ENCODE data around the gene NRXN2.

- no peak for TF ChIP-seq CTCF (IDR thresholded peaks at IDR 0.05; ENCODE audit: low read depth, low read length, poor library complexity, severe bottlenecking)
- TF ChIP-seq EZH2phosphoT487 (IDR thresholded peaks at IDR 0.05; ENCODE audit: borderline replicate concordance, low read length) = no peak
These were observed 94.4 kb downstream of the NRXN2 start for GRCh38 chr11:64628596-64628995.
